SH-SY5Y (cell line): ENCODE results near the gene FCGR3B.
"Not testable (repeated sequence)": the region's sequence is repeated elsewhere in the genome, so short reads cannot be mapped to it uniquely, and the experiment has no call there.

ENCODE experiments used
- GATA2 ChIP-seq: IDR thresholded peaks from 2 replicates; pipeline ENCODE4 v1.6.1; 2011; ENCODE audit warnings: mild to moderate bottlenecking, low read depth, low read length
- GATA3 ChIP-seq: IDR thresholded peaks from 2 replicates; pipeline ENCODE4 v1.6.1; 2011; ENCODE audit warnings: low read depth, mild to moderate bottlenecking, low read length, moderate library complexity

Gene FCGR3B

GRCh38 chr1:161631076-161631475 is at the start of gene FCGR3B:
Gene FCGR3B (minus strand): TSS chr1:161631176. CDS start chr1:161631094, 82 bp downstream.
- TF ChIP-seq GATA3 (no peak), GATA2 (no peak)

GRCh38 chr1:161678500-161678899 is 47.5 kb upstream of the FCGR3B start:
- TF ChIP-seq GATA3 (no peak), GATA2 (no peak)

- no peak for TF ChIP-seq GATA2
- TF ChIP-seq GATA3: no peak
These were observed 46.1 kb upstream of the FCGR3B start for GRCh38 chr1:161676958-161677689.

- TF ChIP-seq GATA3: no peak
- no peak for TF ChIP-seq GATA2
These were observed 45.5 kb upstream of the FCGR3B start for GRCh38 chr1:161676441-161676840.

- TF ChIP-seq GATA2, GATA3: not testable (repeated sequence)
These were observed 31.8 kb upstream of the FCGR3B start, which contains the start of gene FCGR2B for GRCh38 chr1:161662684-161663339. Gene FCGR2B (plus strand): TSS chr1:161663143. CDS start chr1:161663242, 99 bp downstream.
